T-helper 2 cell (primary cell): Measurements from ENCODE around the gene ATP2B2.

Source experiments
- DNase-seq, 5 experiments: peaks; one replicate each; pipeline versions ENCODE4 v3.0.0 to v3.0.0-alpha.2; 2012 to 2022

The ATP2B2 gene

DNA sequence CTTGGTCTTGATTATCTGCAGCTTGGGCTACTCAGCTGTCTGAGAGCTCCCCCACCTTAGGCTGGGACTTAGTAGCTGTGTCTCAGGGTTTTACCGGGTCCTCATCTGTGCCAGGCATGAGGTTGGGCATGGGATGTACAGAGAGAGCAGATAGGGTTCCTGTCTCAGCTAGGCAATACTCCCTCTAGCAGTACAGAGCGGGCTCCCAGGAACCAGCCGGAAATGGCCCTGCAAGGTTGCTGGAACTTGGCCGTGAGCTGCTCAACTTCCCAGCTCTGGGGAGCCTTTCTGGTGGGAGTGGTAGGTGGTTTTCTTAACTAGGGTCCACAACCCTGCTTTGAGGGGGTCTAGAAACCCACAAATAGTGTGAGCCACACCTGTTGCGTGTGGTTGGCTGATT is 58.3 kb downstream of the ATP2B2 start:
- no peak for DNase-seq

DNA sequence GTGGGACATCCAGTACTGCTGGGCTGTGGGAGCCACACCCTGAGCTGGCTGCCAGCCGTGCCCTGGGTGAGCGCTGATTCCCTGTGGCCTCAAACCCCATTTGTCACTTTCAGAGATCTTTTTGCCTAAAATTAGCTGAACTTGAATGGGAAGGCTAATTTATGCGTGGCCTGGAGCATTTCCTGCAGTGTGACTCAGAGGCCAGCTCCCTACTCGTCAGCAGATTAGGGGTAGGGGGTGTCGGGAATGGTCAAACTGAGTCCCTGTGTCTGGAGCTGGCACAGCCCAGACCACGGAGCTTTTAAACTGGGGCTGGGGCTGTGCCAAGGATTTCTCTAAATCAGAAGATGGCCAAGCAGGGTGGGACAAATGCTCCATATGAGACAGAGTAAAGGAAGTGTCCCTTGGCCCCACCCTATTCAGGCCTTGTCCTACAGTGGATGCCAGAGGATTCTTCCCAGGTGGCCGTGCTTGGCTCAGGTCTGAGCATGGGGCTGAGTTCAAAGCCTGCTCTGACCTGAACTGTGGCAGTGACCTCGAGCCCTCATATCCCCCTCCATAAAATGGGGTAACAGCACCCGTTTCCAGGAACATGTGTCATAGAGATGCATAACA is 59.7 kb downstream of the ATP2B2 start:
- no peak for DNase-seq

DNA sequence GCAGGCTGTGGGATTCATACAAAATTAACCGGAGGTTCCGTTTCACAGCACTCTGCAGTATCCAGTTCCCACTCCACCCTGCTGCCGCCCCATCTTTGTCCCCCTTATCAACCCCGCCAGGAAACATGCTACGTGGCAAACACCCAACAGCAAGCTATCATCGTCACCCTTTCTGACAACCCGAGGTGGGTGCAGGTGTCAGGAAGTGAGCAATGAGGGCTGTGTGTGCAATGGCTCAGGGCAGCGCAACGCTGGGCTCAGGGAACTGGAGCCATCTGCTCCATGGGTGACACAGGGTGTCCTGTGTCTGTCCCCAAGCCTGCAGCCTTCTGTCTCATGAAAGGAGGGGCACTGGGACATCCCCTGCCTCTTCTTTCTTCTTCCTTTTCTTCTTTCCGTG is 60.9 kb downstream of the ATP2B2 start:
- no peak for DNase-seq

DNA sequence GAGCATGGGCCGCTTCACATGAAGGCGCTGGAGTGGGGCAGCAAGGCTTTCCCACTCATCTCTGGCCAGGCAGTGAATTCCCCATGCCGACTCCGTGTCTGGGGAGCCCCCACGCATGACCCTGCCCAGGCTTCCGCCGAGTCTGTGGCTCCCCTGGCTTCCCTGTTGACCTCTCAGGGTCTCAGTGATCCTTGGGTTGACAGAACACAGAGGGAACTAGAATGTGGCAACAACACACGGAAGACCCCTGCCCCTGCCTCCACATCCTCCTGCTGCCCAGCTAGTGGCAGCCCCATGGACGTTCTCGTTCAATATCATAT is 61.3 kb downstream of the ATP2B2 start:
- no peak for DNase-seq

DNA sequence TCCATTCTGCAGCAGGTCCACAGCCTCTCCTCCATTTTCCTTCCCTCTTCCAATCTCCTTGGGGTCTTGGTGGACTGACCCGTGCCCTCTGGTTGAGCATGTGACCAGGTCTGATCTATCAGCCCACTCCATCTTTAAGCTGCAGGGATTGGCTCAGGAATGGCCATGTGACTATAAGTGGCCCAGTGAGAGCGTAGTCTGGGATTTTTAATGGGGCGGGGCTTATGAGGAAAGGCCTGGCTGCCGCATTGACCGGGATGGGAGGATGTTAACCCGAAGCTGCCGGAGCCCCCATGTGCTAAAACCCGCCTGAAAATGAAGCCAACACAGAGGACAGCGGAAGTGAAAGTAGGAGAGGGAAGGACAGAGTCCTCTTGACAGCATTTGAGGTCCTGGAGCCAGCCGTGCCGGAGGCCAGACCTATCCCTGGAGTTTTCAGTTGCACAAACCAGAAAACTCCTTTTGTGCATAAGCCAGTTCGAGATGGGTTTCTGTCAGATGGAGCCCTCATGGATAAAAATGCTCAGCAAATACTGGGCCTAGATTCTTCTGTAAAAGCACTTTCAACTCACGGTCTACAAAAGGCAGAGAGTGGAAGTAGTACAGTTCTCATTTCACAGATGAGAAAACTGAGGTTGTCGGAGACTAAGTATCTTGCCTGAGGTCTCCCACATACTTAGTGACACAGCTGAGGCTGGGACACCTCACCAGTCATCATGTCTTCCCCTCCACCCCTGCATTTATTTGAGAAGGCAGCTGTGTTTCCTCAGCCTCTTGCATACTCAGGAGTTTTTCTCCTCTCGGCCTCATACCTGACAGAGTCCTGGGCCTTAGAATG is 61.9 kb downstream of the ATP2B2 start:
- DNase-seq, result no peak

DNA sequence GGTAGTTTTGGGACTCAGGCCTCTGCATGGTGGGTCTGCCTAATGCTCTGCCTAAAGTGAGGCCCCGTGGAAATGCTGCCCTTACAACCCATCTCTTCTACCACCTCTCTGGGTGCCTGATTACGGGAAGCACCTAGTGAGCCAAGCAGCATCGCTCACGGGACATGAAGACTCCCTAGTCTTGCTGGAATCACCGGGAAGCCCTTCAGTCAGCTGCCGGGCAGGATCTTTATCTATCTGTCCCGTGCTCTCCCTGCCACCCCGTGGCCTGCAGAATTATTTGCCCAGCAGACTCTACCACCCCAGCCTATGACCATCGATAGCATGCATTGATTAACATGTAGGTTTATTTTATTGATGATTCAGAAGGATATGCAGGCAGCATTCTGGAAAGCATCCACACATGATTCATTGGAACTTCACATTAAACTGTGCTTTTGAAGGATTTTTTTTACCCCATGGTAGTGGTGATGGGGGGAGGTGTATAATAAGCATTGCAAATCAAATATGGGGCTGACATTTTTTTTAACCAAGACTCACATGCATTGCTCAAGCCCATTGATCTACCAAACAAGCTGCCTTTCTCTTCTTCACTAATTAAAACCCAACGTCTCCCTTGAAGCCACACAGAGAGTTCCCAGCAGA is 63.1 kb downstream of the ATP2B2 start:
- DNase-seq, result no peak

DNA sequence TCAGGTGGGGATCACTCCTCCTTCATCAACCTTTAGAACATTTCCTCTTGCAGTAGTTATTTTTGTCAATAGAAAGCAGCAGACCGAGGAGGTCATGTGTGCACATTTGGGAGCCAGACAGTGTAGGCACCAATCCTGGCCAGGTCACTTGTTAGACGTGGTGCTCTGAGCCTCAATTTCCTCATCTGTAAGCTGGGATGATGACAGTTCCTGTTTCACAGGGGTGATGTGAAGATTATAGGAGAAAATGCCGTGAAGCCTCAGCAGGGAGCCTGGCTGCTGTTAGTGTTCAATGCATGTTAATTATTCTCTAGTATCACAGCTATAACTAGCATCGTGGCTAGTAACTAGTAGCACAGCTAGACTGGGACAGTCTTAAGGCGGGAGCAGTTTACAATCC is 64.7 kb downstream of the ATP2B2 start:
- no peak for DNase-seq

DNA sequence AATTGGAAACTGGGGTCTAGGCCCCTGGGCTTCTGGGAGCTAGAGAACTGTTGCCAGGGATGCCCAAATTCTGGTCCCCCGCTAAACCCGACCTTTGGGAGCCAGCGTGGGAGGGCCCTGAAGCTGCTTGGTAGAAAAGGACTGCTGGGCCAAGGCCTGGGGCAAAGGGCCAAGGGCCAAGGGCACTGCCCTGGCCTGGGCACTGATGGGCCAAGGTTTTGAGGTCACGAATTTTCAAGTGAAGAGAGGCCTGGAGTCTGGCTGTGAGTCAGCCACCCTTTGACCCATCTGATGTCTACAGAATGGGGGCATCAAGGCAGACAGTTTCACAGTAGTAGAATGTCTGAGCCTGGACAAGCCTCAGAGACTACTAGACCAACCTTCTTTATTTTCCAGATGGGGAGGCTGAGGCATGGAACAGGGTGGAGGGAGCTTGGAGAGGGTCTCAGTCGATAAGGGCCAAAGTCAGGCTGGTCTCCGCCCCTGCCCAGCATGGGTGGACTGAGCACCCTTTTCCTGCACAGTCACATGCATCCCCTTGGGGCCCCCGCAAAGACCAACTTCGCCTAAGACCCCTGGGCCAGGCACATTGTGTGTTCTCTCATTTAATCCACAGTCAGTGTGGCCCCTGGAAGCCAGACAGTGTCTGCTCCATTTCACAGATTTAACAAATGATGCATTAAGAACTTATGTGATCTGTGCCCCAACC is 66.3 kb downstream of the ATP2B2 start:
- DNase-seq, result no peak

DNA sequence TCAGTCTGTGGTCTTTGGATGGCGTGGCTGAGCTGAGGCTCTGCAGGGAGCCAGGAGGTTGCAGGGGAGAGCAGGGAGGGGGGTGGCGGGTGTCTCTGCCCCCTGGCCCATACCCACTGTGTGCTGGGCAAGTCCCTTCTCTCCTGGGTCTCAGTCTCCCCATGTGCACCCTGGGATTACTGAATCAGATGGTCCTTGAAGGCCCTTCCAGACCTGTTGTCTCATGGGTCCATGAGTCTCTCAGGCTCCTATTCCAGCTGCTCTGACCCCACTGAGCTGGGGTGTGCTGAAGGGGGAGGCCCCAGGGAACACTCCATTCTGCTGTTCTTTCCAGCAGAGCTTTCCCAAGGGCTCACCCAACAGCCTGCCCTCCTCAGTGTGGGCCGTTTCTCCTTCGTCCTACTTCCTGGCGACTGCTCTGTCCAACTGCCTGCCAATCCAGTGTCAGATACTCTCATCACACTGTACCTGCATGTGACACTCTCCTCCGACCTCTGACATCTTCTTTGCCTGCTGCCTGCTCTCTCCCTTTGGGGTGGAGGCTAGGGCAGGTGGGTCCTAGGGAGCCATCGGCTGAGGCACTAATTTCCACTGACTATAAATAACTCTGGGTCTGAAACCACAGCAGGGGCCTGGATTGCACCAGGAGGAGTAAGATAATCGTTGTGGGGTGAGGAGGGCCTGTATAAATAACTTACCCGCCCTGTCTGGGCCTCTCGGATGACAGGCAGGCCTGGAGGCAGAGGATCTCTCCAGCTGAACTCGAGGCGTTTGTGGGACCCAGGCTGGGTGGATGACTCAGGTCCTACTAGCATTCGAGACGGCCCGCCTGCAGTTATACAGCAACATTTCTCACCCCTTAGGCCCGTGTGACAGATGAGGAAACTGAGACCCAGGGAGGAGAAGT is 67.1 kb downstream of the ATP2B2 start:
- no peak for DNase-seq

DNA sequence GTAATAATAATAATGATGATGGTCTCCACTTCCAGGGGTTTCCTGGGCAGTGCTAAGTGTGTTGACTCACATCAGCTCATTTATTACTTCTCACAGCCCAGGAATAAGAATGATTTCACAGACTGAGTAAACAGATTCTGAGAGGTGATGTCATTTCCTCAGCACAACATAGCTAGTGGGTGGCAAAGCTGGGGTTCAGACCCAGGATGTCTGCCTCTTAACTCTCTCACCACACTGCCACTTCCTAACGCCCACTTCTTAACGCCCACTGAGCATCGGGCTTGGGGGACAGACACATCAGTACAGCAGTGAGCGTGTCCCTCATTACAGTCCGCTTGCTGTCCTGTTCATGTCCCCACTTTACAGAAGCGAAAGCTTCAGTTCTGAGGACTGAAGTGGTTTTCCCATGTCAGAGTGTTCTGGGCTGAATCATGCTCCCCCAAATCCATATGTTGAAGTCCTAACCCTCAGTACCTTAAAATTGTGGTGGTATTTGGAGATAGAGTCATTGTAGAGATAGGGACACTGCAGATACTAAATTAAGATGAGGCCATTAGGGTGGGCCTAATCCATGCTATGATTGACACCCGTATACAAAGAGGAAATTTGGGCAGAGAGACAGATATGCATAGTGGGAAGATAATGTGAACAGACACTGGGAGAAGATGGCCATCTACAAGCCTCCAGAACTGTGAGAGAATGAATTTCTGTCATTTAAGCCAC is 68.0 kb downstream of the ATP2B2 start:
- peak in 4 of 5 experiments; percentile 11 to 89 (median 50) for DNase-seq

DNA sequence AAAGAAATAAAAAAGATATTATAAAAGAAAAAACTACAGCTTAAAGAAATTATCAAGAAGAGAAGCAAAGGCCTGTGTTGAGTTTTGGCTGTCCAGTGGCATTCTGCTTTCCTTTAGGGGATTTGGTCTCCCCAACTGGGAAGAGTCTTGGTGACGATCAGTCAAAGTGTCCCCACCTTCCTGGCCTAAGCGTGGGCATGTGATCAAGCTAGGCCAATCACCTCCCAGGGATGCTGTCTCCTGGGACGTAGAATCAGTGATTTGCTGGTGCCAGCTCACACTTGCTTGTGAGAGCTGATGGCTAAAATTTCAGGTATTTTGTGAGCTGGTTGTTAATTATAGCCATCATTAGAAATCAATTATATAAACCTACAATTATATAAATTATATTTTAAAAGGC is 69.5 kb downstream of the ATP2B2 start:
- no peak for DNase-seq

DNA sequence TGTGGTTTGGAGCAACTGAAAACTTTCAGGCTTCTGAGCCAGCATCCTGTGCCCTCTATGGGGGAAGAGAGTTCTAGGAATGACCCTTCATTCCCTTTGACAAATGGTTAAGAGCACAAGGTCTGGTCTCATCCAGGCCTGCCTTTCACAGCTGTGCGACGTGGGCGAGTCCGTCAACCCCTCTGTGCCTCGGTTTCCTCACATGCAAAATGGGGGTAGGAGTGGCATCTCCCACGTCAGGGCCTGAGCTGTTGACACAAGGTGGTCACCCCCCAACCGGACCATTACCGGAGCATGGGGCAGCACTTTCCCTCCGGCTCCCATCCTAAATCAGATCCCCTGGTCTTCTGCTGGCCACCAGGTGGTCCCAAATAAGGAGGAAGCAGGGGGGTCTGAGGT is 70.4 kb downstream of the ATP2B2 start:
- no peak for DNase-seq

DNA sequence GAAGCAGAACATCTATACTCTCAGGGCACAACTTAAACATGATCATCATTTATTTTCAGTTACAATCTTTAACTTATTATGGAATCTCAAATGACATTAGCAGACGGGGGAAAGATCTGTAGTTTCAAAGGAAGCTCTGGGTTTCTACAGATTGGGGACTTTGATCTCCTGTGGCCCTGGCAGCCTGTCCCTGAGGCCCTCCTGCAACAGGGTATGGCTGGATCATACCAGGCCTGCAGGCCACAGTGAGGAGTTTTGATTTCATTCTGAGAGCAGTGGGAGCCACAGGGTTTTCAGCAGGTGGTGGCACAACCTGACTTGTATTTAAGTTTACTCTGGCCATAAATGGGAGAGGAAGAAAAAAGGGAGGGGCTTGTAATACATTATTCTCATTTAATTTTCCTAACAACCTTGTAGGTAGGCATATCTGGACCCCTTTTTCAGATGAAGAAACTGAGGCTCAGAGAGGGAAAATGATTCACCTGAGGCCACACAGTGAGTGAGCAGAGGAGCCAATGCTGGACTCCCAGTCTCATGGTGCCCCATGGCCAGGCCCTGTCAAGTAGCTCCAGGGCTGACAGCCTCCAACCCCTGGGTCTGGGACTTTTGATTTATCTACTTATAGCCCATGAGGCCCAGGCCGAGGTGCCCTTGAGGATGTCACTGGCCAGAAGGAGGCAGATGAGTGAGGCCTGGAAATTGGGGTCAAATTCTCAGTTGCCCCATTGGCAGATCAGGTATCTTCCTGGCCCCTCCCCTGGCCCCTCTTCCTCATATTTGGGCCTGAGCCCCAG is 71.0 kb downstream of the ATP2B2 start:
- DNase-seq, result no peak

DNA sequence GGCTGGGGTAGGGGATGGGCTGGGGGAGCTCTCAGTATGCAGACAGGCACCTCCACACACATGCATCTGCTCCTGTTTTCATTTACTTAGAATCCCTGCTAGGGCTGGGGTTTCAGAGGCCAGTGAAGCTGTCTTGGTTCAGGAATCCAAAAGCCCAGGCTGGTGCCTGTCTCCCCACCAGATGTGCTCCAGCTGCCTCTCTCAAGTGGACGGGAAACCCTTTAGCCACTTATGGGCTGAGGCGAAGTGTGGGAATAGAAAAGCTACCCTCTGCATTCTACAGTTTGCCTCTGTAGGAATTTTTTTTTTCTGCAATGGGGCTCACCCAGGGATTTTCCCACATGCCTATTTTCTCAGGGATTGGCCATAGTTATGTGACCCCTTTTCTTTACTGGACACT is 72.5 kb downstream of the ATP2B2 start:
- no peak for DNase-seq

DNA sequence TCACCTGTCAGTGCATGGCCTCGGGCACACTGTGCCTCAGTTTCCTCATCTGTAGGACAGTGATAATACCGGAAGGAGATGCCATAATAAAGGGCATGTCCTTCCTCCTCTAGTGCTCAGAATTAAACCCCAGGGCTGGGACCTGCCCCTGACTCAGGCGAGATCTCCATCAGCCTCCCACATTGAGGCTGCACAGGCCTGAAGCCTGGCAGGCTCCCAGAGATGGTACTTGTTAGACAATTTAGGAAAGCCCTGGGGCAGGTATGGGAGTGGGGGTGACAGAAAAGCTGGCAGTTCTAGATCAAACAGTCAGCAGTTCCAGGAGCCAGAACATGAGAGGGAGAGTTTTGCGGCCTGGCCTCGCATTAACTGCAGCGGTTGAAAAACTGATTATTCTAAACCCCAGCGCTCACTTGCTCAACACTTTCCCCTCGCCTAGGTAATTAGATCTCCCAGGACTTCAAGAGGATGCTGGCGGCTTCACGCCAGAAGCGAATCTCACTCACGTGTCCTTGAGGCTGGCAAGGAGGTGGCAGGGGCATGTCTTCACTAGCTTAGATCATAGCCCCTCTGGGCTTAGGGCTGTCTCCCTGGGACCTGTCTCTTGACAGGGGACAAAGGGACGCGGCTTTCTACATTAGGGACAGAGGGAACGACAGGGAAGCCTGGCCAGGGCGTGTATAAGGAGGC is 73.1 kb downstream of the ATP2B2 start:
- no peak for DNase-seq

DNA sequence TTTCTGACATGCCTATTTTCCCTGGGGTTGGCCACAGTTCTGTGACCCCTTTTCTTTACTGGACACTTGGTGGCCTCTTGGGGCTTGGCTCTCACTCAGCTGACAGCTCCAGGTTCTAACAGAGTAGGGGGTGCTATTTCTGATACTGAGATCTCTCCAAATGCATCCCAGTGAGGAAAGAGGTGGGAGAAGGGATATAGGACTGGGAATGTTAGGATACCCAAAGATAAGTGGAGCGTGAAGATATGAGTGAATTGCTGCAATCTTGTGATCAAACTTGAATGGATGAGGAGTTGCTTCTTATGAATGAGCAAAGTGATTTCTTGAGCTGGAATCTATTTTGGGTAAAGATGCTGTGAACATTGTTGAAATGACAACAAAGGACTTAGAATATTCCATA is 74.6 kb downstream of the ATP2B2 start:
- no peak for DNase-seq

DNA sequence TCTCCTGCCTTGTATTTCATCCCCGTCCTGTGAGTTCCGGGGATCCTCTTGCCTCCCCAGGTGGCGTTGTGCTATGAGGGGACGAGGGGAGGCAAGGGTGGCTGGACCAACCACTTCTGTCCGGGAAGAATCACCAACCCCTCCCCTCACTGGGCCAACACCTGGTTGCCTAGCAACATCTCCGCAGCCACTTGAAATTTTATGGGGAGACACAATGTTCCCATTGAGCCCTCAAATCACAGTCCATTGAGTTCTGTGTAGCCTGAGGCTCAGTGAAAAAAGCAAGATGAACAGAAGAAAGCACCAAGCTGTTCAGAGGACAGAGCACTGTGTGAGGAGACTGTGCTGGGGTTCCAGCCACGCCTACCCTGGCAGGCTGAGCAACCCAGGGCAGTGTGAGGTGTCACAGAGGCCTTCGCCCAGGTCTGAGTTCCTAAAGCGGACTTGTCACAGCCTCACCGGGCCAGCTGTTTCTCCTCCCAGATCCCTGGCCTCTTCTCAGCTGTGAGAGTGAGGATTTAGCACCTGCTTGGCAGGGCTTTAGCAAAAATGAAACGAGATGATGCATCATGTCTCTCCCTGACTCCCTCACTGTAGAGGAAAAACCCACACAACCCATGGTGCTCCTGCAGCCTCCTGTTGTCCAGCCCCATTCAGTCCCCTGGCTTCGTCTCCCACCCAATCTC is 76.8 kb downstream of the ATP2B2 start:
- no peak for DNase-seq

DNA sequence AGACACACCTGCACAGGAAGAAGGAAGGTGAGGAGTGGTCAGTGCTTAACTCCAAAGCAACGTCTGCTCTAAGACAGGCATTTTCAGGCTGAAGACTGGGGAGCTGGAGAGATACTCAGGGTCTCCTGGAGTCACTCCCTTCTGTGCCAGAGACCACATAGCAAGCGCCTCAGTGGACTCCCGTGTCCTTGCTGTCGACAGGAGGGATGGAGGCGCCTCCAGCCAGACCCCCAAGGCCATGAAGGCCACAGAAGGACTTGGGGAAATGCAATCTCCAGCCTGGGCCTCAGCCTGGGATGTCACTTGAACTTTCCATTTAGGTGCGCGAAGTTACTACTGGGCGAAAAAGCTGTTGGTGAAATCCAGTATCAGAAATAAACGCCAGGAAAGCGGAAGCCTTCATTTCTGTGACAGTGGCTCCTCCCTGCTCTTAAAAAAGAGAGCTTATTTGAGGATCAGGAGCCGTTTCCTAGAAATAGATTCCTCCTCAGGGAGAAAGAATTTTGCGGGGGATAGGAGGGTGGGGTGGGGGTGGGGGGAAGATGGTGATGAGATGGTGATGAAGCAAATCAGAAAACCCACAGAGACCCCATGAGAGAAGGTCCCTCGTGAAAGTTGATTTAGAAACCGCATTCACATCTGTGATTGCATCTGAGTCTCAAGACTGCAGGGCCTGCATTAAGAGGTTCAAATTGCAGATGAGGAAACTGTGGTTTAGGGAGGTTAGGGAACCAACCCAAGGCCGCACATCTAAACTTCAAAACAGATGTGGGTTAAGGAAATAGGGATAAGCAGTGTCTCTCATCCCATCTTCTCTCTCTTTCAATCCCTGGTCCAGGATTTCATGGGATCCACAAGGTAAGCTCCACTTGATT is 78.8 kb downstream of the ATP2B2 start:
- DNase-seq, result no peak
